Spleen (tissue), 7 donors: ENCODE measurements around the gene GBE1.

ENCODE experiments used
- POLR2A ChIP-seq, 3 donors: fragments of 450-650 bp; IDR thresholded peaks; one replicate each; pipeline ENCODE4 v1.5.1; 2017; ENCODE audit warnings: antibody characterized with exemption in 3 of 3, mild to moderate bottlenecking in 1 of 3
- TF ChIP-seq, protein P1 (sequence below), 11 experiments: fragments of 200-600 bp in 7 of 11; fragments of 450-650 bp in 4 of 11; sonication (generic) in 4 of 11; IDR thresholded peaks in 8 of 11; conservative IDR thresholded peaks in 3 of 11; 1 replicate in 7 of 11; 2 replicates in 4 of 11; pipeline versions ENCODE4 v1.4.0 to v1.8.0; 2016 to 2021; ENCODE audit warnings: antibody characterized with exemption in 11 of 11, inconsistent platforms in 4 of 11, mild to moderate bottlenecking in 1 of 11
- donor health status: DM: no; HTN: no; CAD: no; lungs with moderate emphysema.
- donor health status: DM: no; HTN: no; CAD: no.
- donor health status: DM: no; HTN: no; CAD: no.

DNA sequence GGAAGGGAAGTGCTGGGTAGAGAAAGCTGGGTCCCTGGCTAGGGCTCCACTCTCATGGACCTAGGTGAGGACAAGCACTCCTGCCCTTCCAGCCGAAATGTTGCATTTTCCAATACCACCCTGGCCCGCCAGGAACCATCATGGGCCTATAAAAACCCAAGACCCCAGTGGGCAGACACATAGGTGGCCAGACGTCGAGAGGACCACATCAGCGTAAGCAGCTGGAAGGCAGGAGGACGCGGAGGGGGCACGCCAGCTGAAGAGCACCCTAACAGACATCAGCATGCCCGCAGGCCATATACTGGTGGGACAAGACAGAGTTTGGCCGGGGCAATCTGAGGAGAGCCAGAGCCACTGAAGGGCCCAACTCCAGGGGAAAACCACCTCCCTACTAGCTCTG is 98.3 kb downstream of the GBE1 start:
- TF ChIP-seq, protein P1, sequence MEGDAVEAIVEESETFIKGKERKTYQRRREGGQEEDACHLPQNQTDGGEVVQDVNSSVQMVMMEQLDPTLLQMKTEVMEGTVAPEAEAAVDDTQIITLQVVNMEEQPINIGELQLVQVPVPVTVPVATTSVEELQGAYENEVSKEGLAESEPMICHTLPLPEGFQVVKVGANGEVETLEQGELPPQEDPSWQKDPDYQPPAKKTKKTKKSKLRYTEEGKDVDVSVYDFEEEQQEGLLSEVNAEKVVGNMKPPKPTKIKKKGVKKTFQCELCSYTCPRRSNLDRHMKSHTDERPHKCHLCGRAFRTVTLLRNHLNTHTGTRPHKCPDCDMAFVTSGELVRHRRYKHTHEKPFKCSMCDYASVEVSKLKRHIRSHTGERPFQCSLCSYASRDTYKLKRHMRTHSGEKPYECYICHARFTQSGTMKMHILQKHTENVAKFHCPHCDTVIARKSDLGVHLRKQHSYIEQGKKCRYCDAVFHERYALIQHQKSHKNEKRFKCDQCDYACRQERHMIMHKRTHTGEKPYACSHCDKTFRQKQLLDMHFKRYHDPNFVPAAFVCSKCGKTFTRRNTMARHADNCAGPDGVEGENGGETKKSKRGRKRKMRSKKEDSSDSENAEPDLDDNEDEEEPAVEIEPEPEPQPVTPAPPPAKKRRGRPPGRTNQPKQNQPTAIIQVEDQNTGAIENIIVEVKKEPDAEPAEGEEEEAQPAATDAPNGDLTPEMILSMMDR (IDR thresholded peaks at IDR 0.05 in 8 of 11, conservative IDR thresholded peaks at IDR 0.05 in 3 of 11), result no peak
- TF ChIP-seq POLR2A (IDR thresholded peaks at IDR 0.05), result no peak
